Measurements from ENCODE around the gene MLH3.
A peak's percentile ranks its signal among the peaks of the same experiment; 100 is the strongest.

GRCh38 chr14:75022655-75023054 is 28.6 kb downstream of the MLH3 start:
- TF ChIP-seq STAT1 (conservative IDR thresholded peaks at IDR 0.05) (no peak), BHLHE40 (IDR thresholded peaks at IDR 0.05; ENCODE audit: borderline replicate concordance in 1 of 2, low read depth in 2 of 2, low read length in 1 of 2) (no peak), CBX5 (IDR thresholded peaks at IDR 0.05; ENCODE audit: low read depth) (no peak), CTCF (IDR thresholded peaks at IDR 0.05 in 2 of 3, conservative IDR thresholded peaks at IDR 0.05 in 1 of 3; ENCODE audit: control insufficient read depth in 2 of 3, extremely low read depth in 1 of 3, insufficient read depth in 1 of 3, low read depth in 3 of 3, low read length in 3 of 3) (peak; percentile 16 to 50 (median 26); a peak in 3 of 6 replicates), BRCA1 (IDR thresholded peaks at IDR 0.05; ENCODE audit: low read depth, low read length) (no peak)
- TF ChIP-seq, protein P1, sequence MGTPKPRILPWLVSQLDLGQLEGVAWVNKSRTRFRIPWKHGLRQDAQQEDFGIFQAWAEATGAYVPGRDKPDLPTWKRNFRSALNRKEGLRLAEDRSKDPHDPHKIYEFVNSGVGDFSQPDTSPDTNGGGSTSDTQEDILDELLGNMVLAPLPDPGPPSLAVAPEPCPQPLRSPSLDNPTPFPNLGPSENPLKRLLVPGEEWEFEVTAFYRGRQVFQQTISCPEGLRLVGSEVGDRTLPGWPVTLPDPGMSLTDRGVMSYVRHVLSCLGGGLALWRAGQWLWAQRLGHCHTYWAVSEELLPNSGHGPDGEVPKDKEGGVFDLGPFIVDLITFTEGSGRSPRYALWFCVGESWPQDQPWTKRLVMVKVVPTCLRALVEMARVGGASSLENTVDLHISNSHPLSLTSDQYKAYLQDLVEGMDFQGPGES (IDR thresholded peaks at IDR 0.05), result no peak
- TF ChIP-seq, protein P2, sequence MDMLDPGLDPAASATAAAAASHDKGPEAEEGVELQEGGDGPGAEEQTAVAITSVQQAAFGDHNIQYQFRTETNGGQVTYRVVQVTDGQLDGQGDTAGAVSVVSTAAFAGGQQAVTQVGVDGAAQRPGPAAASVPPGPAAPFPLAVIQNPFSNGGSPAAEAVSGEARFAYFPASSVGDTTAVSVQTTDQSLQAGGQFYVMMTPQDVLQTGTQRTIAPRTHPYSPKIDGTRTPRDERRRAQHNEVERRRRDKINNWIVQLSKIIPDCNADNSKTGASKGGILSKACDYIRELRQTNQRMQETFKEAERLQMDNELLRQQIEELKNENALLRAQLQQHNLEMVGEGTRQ (IDR thresholded peaks at IDR 0.05; ENCODE audit: borderline replicate concordance, low read depth, low read length), result no peak
